Pancreas (tissue), 10 donors: Measurements from ENCODE around the gene SH3GL3. TPM values are rescaled to one million over a fixed set of nuclear protein-coding genes. Genes with fewer than 3 reads are reported as not detected.

Experiments used
- ATAC-seq, 4 donors: fragments of 200-7000 bp; cut with Tn5 transposase; one replicate each; pipeline versions ENCODE4 v1.8.0 to v1.9.1; 2020; ENCODE audit warnings: mild to moderate bottlenecking in 4 of 4, moderate library complexity in 4 of 4
- DNase-seq, 6 donors: peaks; one replicate each; pipeline ENCODE4 v3.0.0-alpha.2; 2020
- FAIRE-seq: peaks from 2 replicates; lab custom pipeline; 2012; peaks lifted over from hg19 to GRCh38; lab: Jason Lieb, UNC
- H3K27ac ChIP-seq, 4 donors: fragments of 200-600 bp; sonication (generic); 1 replicate in 3 of 4; 2 replicates in 1 of 4; pipeline versions ENCODE4 v1.5.0 to v1.8.0; 2020
- H3K27me3 ChIP-seq, 4 donors: fragments of 200-600 bp; one replicate each; pipeline ENCODE4 v1.8.0; 2021
- H3K36me3 ChIP-seq, 3 donors: fragments of 200-600 bp; sonication (generic) in 1 of 3; one replicate each; pipeline versions ENCODE4 v1.5.0 to v1.8.0; 2020 to 2021
- H3K4me1 ChIP-seq, 3 donors: fragments of 200-600 bp; one replicate each; pipeline ENCODE4 v1.8.0; 2021
- H3K4me3 ChIP-seq, 4 donors: fragments of 200-600 bp; sonication (generic) in 2 of 4; one replicate each; pipeline versions ENCODE4 v1.5.0 to v1.8.0; 2020 to 2021
- H3K9me3 ChIP-seq, 4 donors: fragments of 200-600 bp; one replicate each; pipeline ENCODE4 v1.8.0; 2021
- CTCF ChIP-seq, 4 donors: fragments of 200-600 bp; sonication (generic) in 3 of 4; IDR thresholded peaks; one replicate each; pipeline versions ENCODE4 v1.5.0 to v1.8.0; 2021; ENCODE audit warnings: antibody characterized with exemption in 4 of 4
- WGBS, 2 donors: extraction: QIAGEN DNeasy Blood & Tissue Kit; methylation state at CpG; one replicate each; pipeline ENCODE4 v1.1.7; 2013; 5-methylcytosine and 5-hydroxymethylcytosine counted together
- intact Hi-C, 3 donors: fragments of 100-400 bp; cut with DNase I; formaldehyde crosslinking; loops; one replicate each; pipeline versions ENCODE4 v1.11.1 to v1.14.2; 2022
- polyA plus RNA-seq, 2 donors: library from polyadenylated mRNA; stranded (reverse); fragments of 200-250 nt; gene quantifications; one replicate each; pipeline ENCODE4 v1.2.3, GENCODE V29; 2013
- total RNA-seq, 6 donors: library from RNA; stranded (reverse); fragmentation: NEBNext Ultra II Directional in 4 of 6; extraction: Animal tissue kit (Norgen Biotek cat#: 25700) in 4 of 6; gene quantifications; one replicate each; pipeline versions ENCODE4 v1.2.1 to v1.2.4, GENCODE V29; 2021 to 2023
- donor health status: healthy with polysubstance abuse.
- donor health status: DM: no; HTN: no; CAD: no; lungs with moderate emphysema.
- donor health status: DM: no; HTN: no; CAD: no.
- donor health status: control.
- donor health status: control.
- donor health status: Bipolar disorder and iron deficiency.
- donor health status: DM: yes; HTN: yes; CAD: no.
- donor health status: DM: no; HTN: no; CAD: no.
- donor health status: DM: no; HTN: no; CAD: no.
- donor health status: DM: yes; HTN: yes; CAD: no.

The SH3GL3 gene
- total and polyA plus RNA-seq, 8 donors: 0.23 to 0.87 (median 0.54) TPM; not detected in 4

GRCh38 chr15:83470887-83471286, 23.7 kb downstream of the SH3GL3 start:
- FAIRE-seq: no peak
- intact Hi-C loops: no loop called here
- H3K4me3 ChIP-seq: no peak overlapping the region
- H3K27me3 ChIP-seq: no peaks in the 10 kb centered on the region
- H3K4me1 ChIP-seq: no peaks in the 10 kb centered on the region
- no peak for TF ChIP-seq CTCF (IDR thresholded peaks at IDR 0.05)
- H3K36me3 ChIP-seq: no peaks in the 10 kb centered on the region
- DNase-seq: no peak
- ATAC-seq: no peak
- H3K27ac ChIP-seq: no peak overlapping the region
- H3K9me3 ChIP-seq: no peaks in the 10 kb centered on the region

- DNase-seq: no peak
- H3K4me3 ChIP-seq: no peak overlapping the region
- no peaks in the 10 kb centered on the region for H3K36me3 ChIP-seq
- H3K4me1 ChIP-seq: no peaks in the 10 kb centered on the region
- no peak for TF ChIP-seq CTCF (IDR thresholded peaks at IDR 0.05)
- H3K9me3 ChIP-seq: no peaks in the 10 kb centered on the region
- intact Hi-C loops: no loop called here
- H3K27ac ChIP-seq: no peak overlapping the region
- H3K27me3 ChIP-seq: no peaks in the 10 kb centered on the region
- WGBS, 2 donors: 96 to 97% methylated on average over 1 of the region's 1 CpG
- no peak for FAIRE-seq
- no peak for ATAC-seq
These were observed 24.2 kb downstream of the SH3GL3 start for GRCh38 chr15:83471307-83471866.

GRCh38 chr15:83472151-83472550, 25.0 kb downstream of the SH3GL3 start:
- WGBS, 2 donors: 84 to 95% methylated on average over 3 of the region's 3 CpGs
- H3K9me3 ChIP-seq: no peaks in the 10 kb centered on the region
- ATAC-seq (no peak), DNase-seq (no peak), FAIRE-seq (no peak)
- TF ChIP-seq CTCF (IDR thresholded peaks at IDR 0.05): no peak
- intact Hi-C loops: no loop called here
- no peak overlapping the region for H3K27ac ChIP-seq
- H3K4me1 ChIP-seq: no peaks in the 10 kb centered on the region
- H3K27me3 ChIP-seq: no peaks in the 10 kb centered on the region
- H3K36me3 ChIP-seq: no peaks in the 10 kb centered on the region
- H3K4me3 ChIP-seq: no peak overlapping the region

GRCh38 chr15:83472797-83473196, 25.7 kb downstream of the SH3GL3 start:
- intact Hi-C loops: no loop called here
- Histone ChIP-seq H3K27me3 (no peaks in the 10 kb centered on the region), H3K9me3 (no peaks in the 10 kb centered on the region), H3K36me3 (no peaks in the 10 kb centered on the region), H3K4me1 (no peaks in the 10 kb centered on the region), H3K4me3 (no peak overlapping the region), H3K27ac (no peak overlapping the region)
- WGBS, 2 donors: 83 to 86% methylated on average over 4 of the region's 4 CpGs
- DNase-seq (no peak), FAIRE-seq (no peak), ATAC-seq (no peak)
- no peak for TF ChIP-seq CTCF (IDR thresholded peaks at IDR 0.05)

GRCh38 chr15:83474578-83474977, 27.4 kb downstream of the SH3GL3 start:
- Histone ChIP-seq H3K27ac (no peak overlapping the region), H3K9me3 (no peaks in the 10 kb centered on the region), H3K4me1 (no peaks in the 10 kb centered on the region), H3K4me3 (no peak overlapping the region), H3K27me3 (no peaks in the 10 kb centered on the region), H3K36me3 (no peaks in the 10 kb centered on the region)
- intact Hi-C loops: no loop called here
- DNase-seq: no peak
- 76 to 79% methylated on average over 4 of the region's 4 CpGs for WGBS, 2 donors
- no peak for FAIRE-seq
- ATAC-seq: no peak
- no peak for TF ChIP-seq CTCF (IDR thresholded peaks at IDR 0.05)
